Stimulated activated CD4-positive, alpha-beta T cell treated with anti-CD3 and anti-CD28 coated beads, TNF-alpha, amount 100 ng/mL, for 24 hours (primary cell): ENCODE results near the gene BST2.
"Not testable (repeated sequence)": the region's sequence is repeated elsewhere in the genome, so short reads cannot be mapped to it uniquely, and the experiment has no call there.

Experiments
- DNase-seq, 3 experiments: peaks; one replicate each; pipeline ENCODE4 v3.0.0-alpha.2; 2020; ENCODE audit warnings: low read depth in 3 of 3

The BST2 gene

DNA sequence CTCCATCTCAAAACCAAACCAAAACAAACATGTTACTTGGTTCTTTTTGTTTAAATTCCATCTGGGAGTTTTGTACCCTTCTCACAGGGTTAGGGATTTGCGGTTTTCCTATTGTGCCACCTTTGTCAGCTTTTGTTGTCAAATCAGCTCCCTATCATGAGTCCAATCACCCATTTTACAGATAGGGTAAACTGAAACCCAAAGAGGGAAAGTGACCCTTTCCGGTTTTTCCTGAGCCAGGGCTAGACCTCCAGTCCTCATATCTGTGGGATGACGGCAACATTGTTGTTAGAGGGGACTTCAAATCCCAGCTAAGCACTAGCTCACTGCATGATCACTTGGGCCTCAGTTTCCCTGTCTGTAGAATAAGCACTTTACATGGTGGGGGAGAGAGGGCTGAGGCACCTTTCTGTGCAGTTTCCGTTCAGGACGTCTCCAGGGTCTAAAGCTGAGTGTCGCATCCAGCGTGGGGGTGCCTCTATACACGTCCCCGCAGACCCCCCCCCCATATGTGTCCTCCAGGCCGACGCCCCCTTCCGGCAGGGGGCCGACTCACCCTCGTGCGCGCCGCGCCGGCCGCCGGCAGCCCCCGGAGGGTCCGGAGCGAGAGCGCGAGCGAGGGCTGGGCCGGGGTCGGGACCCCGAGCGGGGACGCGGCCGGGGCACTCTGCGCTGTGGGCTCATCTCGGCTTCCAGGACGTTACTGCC lies 15.3 kb downstream of the BST2 start:
- DNase-seq, result no peak

- no peak for DNase-seq
Measured at GRCh38 chr19:17389288-17389687, 16.1 kb downstream of the BST2 start.

- peak in 1 of 3 experiments; percentile 65 for DNase-seq
Measured at GRCh38 chr19:17385878-17386611, 19.4 kb downstream of the BST2 start.

GRCh38 chr19:17380426-17381138 lies 24.8 kb downstream of the BST2 start:
- no peak for DNase-seq

DNA sequence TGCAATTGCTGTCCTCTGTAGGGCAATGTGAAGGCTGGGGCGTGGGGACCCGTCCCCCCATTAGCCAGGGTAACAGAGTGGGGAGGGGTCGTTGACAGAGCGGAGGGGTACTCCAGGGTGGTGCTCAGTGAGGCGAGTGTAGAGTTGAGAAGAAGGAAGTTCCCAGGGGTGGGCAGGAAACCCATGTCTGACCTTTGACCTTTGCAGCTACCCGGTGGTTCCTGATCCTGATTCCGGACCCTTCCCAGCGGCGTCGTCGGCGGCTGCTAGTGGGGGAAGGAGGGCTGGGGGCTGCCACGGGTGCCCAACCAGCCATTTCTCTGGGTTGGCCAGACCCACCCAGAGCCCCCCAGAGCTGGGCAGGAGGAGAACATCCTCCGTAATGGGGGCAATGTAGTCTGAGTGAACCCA lies 26.2 kb downstream of the BST2 start:
- no peak for DNase-seq

GRCh38 chr19:17378271-17378670 lies 27.2 kb downstream of the BST2 start:
- no peak for DNase-seq

DNA sequence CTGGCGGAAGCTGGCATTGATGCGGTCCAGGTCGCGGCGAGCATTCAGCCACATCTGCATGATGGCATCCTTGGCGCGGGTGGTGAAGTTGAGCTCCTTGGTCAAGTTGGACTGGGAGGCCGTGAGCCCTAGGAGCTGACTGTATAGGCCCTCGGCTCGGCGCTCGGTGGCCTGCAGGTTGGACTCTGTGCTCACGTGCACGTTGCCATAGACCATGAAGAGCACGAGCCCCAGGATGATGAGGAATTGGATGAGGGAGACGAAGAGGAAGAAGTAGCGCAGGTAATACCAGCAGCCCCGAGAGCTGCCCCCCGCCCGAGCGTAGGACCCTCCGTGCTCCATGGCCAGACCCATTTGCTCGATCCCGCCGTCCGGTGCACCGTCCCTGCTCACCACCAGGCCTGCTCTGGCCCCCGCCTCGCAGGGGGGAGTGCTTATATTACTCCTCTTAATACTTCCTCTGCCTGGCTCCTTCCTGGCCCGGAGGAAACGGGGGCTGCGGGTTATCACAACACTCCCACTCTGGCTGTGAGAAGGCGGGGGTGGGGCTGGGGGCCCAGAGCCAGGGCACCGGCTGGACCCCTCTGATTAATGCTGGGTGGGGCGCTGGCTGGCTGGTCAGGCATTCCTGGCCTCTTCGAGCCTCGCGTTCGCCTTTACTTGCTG lies 28.4 kb downstream of the BST2 start, which contains the start of gene PLVAP:
Gene PLVAP, minus strand, starts transcription at position 408 of the 666 bp plus-strand sequence. Its CDS starts 54 bp downstream, at position 354.
- no peak for DNase-seq

DNA sequence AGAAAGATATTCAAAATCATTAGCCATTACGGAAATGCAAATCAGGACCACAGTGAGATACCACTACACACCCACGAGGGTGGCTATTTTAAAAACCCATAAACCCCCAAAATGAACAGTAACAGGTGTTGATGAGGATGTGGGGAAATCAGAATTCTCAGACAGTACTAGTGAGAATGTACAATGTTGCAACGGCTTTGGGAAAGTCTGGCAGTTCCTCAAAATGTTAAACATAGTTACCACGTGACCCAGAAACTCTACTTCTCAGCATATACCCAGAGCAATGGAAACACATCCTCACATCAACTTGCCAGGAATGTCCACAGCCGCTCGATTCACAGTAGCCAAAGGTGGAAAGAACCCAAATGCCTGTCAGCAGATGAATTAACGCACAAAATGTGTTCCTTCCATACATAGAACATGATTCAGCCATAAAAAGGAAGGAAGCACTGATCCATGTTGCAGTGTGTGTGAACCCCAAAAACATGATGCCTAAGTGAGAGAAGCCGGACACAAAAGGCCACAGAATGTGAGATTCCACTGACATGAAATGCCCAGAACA lies 35.3 kb downstream of the BST2 start:
- no peak for DNase-seq

DNA sequence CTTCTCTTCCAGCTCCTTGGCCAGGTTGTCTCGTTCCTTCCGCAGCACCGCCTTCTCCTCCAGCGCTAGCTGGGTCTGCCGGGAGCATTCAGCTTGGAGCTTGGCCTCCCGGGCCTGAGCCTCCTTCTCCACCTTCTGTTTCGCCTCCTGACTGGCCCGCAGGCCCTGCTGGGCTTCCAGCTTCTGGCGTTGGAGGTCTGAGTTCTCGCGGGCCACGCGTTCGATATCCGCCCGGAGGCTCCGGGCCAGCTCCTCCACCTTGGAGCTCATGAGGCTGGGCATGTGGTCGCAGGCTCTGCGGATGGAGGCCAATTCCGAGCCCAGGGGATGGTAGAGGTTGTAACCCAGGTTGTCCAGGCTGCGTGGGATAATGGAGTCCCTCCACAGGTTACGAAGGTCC lies 40.1 kb downstream of the BST2 start:
- no peak for DNase-seq

GRCh38 chr19:17363852-17364605 lies 41.4 kb downstream of the BST2 start:
- DNase-seq, result not testable (repeated sequence)

DNA sequence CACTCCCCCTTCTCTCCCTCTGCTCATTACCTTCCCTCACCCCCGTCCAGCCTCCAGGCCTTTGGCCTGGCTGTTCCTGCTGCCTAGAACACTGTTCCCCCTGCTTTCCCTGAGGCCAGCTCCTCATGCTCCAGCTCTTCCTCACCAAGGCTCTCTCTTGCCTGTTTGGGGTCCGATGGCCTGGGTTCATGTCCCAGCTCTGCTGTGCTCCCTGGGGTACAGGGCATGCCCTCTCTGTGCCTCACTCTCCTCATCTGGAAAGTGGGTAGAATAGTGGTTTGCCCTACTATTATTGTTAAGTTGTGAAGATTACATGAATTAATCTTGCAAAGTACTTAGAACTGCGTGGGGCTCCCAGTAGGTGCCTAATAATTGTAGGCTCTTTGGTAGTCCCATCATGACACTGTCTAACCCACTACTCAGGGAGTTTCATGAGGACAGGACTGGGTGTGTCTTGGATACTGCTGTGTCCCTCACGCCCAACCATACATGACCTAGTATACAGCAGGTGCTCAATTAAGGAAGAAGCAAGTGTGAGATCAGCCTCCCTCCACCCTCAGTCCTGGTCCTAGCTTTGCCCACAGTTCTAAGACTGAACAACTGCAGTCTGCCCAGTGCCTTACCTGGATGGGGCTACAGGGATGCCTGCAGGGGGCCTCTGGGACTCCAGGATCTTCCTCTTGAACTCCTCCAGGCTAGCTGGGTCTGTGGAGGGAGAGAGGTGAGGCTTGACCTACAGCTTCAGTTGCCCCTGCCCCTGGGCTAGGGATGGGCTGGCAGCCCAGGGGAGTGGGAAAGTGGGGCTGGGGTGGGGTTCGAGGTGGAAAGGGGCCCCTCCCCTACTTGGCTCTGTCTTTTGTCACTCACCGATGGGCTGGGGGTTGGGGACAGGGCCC lies 45.3 kb downstream of the BST2 start:
- no peak for DNase-seq

DNA sequence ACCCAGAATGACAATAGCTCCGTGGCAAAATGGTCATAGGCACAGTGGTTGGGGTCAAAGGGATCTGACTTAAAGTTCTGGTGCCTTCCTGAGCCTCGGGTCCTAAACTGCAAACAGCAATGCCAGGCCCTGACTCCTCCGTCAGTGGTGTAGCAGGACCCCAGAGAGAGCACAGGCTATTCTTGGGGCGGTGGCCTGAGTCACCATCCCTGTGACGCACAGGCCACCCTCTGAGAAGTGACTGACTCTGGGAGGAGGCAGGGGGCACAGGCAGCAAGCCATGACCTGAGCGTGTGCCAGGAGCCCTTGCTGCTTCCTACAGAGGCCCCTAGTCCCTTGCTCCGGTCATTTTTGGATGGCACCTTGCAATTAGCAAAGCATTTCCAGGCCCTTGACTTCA lies 47.0 kb downstream of the BST2 start:
- no peak for DNase-seq

DNA sequence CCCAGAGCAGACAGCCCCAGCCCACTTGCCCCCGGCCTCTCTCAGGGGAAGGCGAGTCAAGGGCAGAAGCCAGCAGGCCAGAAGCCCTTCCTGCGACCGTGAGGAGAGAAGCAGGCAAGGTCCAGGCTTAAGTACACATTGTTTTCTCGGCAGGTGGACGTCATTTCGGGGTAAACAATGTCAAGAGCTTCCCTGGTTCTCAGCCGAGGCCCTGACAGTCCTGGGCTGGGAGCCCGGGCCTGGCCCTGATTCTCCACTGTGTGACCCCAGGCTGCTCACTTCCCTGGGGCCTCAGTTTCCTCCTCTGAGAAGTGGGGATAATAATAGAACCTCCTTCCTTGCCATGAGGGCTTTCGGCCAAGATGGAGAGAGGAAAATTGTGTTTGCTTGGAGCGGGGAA lies 47.7 kb downstream of the BST2 start:
- no peak for DNase-seq

DNA sequence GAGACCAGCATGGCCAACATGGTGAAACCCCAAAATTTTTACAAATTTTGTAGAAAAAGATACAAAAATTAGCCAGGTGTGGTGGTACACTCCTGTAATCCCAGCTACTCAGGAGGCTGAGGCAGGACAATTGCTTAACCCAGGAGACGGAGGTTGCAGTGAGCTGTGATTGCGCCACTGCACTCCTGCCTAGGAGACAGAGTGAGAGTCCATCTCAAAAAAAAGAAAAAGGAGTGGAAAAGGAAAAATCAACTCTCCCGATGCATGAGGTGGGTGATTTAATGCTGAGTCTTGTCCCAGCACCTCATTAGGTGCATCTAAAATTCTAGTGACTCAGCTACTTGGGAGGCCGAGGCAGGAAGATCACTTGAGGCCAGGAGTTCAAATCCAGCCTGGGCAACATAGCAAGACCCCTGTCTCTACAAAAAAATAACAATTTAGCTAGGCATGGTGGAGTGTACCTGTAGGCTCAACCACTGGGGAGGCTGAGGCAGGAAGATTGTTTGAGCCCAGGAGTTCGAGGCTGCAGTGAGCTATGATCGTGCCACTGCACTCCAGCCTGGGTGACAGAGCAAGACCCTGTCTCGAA lies 48.3 kb downstream of the BST2 start:
- no peak for DNase-seq

DNA sequence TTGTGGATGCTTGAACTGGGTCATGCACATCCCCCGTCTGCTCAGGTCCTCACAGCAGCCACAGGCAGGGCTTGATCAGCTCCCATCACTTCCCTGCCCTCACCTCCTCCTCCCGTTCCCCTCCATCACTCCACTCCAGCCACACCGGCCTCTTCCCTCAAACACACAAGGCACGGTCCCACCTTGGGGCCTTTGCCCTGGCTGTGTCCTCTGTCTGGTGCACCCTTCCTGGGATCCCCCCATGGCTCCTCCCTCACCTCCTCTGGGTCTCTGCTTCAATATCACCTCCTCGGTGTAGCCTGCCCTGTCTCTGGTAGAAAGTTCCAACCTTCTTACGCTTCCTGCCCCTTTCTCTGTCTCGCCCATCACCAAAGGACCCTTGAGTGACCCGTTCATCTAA lies 52.0 kb downstream of the BST2 start:
- no peak for DNase-seq
